GM18870 (cell line): ENCODE measurements around the gene UTP20.

Experiments
- ATAC-seq: cut with Tn5 transposase; IDR thresholded peaks from one replicate; pipeline ENCODE4 v1.9.1; 2021; ENCODE audit warnings: moderate library complexity; ENCODE audit not compliant: unreplicated experiment

UTP20 gene

GRCh38 chr12:101424620-101425019 is 144.7 kb downstream of the UTP20 start:
- no peak for ATAC-seq

- ATAC-seq: no peak
Observed at GRCh38 chr12:101430456-101430855, 150.6 kb downstream of the UTP20 start.

GRCh38 chr12:101436136-101436535 is 156.2 kb downstream of the UTP20 start:
- no peak for ATAC-seq
